ENCODE results near the gene EBF4.

DNA sequence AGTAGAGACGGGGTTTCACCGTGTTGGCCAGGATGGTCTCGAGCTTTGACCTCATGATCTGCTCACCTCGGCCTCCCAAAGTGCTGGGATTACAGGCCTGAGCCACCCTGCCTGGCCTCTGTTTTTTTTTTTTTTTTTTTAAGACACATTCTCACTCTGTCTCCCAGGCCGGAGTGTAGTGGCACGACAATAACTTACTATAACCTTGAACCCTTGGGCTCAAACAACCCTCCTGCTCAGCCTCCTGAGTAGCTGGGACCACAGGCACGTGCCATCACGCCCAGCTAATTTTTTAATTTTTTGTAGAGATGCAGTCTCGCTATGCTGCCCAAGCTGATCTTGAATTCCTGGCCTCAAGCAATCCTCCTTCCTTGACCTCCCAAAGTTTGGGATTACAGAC is 81.2 kb downstream of the EBF4 start:
- no peak for TF ChIP-seq EGR1 (IDR thresholded peaks at IDR 0.05; ENCODE audit: low read depth)
- TF ChIP-seq JUND (IDR thresholded peaks at IDR 0.05): no peak
- no peak for TF ChIP-seq SRF (IDR thresholded peaks at IDR 0.05; ENCODE audit: low read depth)
- TF ChIP-seq CEBPB (IDR thresholded peaks at IDR 0.05; ENCODE audit: low read depth): no peak
- no peak for TF ChIP-seq POLR2A (IDR thresholded peaks at IDR 0.05; ENCODE audit: borderline replicate concordance, extremely low read depth, insufficient read depth, insufficient read length)
- TF ChIP-seq, protein P1, sequence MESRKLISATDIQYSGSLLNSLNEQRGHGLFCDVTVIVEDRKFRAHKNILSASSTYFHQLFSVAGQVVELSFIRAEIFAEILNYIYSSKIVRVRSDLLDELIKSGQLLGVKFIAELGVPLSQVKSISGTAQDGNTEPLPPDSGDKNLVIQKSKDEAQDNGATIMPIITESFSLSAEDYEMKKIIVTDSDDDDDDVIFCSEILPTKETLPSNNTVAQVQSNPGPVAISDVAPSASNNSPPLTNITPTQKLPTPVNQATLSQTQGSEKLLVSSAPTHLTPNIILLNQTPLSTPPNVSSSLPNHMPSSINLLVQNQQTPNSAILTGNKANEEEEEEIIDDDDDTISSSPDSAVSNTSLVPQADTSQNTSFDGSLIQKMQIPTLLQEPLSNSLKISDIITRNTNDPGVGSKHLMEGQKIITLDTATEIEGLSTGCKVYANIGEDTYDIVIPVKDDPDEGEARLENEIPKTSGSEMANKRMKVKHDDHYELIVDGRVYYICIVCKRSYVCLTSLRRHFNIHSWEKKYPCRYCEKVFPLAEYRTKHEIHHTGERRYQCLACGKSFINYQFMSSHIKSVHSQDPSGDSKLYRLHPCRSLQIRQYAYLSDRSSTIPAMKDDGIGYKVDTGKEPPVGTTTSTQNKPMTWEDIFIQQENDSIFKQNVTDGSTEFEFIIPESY (IDR thresholded peaks at IDR 0.05; ENCODE audit: extremely low read depth, insufficient replicate concordance, low read length): no peak
- TF ChIP-seq EZH2 (IDR thresholded peaks at IDR 0.05): no peak
- TF ChIP-seq ZFX (IDR thresholded peaks at IDR 0.05): no peak
- TF ChIP-seq, protein P2, sequence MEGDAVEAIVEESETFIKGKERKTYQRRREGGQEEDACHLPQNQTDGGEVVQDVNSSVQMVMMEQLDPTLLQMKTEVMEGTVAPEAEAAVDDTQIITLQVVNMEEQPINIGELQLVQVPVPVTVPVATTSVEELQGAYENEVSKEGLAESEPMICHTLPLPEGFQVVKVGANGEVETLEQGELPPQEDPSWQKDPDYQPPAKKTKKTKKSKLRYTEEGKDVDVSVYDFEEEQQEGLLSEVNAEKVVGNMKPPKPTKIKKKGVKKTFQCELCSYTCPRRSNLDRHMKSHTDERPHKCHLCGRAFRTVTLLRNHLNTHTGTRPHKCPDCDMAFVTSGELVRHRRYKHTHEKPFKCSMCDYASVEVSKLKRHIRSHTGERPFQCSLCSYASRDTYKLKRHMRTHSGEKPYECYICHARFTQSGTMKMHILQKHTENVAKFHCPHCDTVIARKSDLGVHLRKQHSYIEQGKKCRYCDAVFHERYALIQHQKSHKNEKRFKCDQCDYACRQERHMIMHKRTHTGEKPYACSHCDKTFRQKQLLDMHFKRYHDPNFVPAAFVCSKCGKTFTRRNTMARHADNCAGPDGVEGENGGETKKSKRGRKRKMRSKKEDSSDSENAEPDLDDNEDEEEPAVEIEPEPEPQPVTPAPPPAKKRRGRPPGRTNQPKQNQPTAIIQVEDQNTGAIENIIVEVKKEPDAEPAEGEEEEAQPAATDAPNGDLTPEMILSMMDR (IDR thresholded peaks at IDR 0.05 in 2 of 3, conservative IDR thresholded peaks at IDR 0.05 in 1 of 3; ENCODE audit: borderline replicate concordance in 1 of 3, insufficient read depth in 1 of 3, low read depth in 2 of 3, low read length in 2 of 3): no peak
- TF ChIP-seq, protein P3, sequence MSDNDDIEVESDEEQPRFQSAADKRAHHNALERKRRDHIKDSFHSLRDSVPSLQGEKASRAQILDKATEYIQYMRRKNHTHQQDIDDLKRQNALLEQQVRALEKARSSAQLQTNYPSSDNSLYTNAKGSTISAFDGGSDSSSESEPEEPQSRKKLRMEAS (IDR thresholded peaks at IDR 0.05): no peak
- TF ChIP-seq EZH2phosphoT487 (IDR thresholded peaks at IDR 0.05; ENCODE audit: borderline replicate concordance): no peak
- no peak for TF ChIP-seq YY1 (IDR thresholded peaks at IDR 0.05; ENCODE audit: extremely low read depth, insufficient replicate concordance, low read depth, low read length)
- no peak for TF ChIP-seq POLR2AphosphoS5 (IDR thresholded peaks at IDR 0.05; ENCODE audit: low read depth, low read length)
